ENCODE results near the gene FNDC3A.
A peak's percentile ranks its signal among the peaks of the same experiment; 100 is the strongest.

Gene FNDC3A, protein sequence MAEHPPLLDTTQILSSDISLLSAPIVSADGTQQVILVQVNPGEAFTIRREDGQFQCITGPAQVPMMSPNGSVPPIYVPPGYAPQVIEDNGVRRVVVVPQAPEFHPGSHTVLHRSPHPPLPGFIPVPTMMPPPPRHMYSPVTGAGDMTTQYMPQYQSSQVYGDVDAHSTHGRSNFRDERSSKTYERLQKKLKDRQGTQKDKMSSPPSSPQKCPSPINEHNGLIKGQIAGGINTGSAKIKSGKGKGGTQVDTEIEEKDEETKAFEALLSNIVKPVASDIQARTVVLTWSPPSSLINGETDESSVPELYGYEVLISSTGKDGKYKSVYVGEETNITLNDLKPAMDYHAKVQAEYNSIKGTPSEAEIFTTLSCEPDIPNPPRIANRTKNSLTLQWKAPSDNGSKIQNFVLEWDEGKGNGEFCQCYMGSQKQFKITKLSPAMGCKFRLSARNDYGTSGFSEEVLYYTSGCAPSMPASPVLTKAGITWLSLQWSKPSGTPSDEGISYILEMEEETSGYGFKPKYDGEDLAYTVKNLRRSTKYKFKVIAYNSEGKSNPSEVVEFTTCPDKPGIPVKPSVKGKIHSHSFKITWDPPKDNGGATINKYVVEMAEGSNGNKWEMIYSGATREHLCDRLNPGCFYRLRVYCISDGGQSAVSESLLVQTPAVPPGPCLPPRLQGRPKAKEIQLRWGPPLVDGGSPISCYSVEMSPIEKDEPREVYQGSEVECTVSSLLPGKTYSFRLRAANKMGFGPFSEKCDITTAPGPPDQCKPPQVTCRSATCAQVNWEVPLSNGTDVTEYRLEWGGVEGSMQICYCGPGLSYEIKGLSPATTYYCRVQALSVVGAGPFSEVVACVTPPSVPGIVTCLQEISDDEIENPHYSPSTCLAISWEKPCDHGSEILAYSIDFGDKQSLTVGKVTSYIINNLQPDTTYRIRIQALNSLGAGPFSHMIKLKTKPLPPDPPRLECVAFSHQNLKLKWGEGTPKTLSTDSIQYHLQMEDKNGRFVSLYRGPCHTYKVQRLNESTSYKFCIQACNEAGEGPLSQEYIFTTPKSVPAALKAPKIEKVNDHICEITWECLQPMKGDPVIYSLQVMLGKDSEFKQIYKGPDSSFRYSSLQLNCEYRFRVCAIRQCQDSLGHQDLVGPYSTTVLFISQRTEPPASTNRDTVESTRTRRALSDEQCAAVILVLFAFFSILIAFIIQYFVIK

DNA sequence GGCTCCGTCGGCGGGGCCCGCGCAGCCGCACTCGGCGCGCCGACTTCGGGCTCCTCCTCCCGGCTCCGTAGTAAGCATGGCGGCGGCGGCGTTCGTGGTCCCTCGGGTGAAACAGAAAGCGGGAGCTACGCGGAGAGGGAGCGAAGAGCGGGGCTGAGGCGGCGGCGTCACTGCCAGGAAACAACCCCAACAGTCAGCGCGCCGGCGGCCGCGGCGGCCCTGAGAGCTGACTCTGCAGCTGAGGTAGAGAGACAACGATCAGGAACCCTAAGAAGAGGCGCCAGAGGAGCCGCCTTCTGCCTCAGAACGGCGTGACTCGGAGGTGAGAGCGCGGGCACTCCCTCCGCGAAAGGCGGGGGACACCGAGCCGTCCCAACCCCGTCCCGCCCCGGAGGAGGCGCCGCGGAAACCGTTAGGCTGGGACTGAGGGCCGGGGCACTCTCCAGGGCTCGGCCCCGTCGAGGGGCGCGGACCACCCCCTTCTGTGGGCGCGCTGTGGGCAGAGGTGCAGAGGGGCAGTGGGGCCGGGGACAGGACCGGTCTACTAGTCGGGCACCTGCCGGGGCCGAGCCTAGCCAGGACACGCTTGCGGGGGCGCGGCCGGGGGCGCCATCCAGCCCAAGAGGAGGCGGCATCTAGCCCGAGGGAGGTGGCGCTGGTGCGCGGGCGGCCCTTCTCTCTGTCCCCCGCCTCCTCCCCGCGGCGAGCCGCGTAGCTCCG, at the start of gene FNDC3A:
Gene FNDC3A, plus strand, starts transcription at position 57 of the 720 bp plus-strand sequence. CDS start 30,279 bp downstream, outside the sequence.
- DNase-seq (ENCODE audit: low read depth in 1 of 2, low spot score in 1 of 2), result peak; percentile 61 to 86
- TF ChIP-seq JUND (IDR thresholded peaks at IDR 0.05; ENCODE audit: low read depth), result no peak
- in situ Hi-C loops (cut with HindIII; ENCODE audit: low pct_unique_long_range_greater_than_20kb, low sequenced_read_pairs), result no loop called here

DNA sequence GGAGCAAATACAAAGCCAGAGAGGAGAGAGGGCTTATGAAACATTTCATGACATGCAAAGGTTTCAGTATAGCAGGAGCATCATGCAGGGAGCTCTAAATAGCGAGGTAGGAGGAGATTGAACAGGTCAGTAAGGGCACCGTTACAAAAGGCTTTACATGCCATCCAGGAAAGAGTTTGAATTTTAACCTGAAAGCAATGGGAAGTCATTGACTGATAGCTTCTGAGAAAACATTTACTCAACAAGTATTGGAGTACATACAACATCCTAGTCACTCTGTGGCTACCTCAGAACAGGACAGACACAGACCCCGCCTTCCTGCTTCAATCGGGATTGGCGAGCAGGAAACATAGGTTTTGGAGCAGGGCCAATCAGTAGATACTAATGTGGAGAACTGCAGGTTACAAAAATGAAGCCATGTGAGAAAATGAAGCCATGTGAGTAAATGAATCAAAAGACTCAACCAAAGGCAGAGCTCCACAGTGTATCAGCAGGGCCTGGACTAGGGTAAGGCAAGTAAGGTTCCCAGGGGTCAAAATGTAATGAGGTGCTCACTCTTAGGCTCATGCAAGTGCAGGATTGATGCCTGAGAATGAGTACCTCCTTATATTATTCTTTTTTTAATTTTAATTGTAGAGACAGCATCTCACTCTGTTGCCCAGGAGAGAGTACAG, 46.8 kb upstream of the FNDC3A start:
- in situ Hi-C loops (cut with HindIII; ENCODE audit: low pct_unique_long_range_greater_than_20kb, low sequenced_read_pairs), result no loop called here
- TF ChIP-seq JUND (IDR thresholded peaks at IDR 0.05; ENCODE audit: low read depth), result no peak
- no peak for DNase-seq (ENCODE audit: low read depth in 1 of 2, low spot score in 1 of 2)

DNA sequence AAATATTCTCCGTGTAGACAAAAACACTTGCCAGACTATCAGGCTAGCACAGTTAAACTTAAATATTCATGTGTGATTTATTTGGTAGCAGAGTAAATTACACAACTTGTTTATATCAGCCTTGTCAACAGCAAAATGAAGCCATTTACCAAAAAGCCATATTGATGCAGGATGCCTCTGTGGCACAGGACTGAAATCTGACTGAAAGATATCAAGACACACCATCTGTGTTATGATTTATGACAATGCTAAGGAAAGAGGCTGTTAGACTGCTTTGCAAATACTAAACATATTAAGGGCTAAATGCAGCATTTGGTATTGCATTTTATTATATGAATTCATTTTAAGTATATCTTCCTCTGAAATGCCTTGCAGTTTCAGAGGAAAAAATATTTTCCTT, 44.8 kb upstream of the FNDC3A start:
- DNase-seq (ENCODE audit: low read depth in 1 of 2, low spot score in 1 of 2), result no peak
- in situ Hi-C loops (cut with HindIII; ENCODE audit: low pct_unique_long_range_greater_than_20kb, low sequenced_read_pairs), result no loop called here
- no peak for TF ChIP-seq JUND (IDR thresholded peaks at IDR 0.05; ENCODE audit: low read depth)

DNA sequence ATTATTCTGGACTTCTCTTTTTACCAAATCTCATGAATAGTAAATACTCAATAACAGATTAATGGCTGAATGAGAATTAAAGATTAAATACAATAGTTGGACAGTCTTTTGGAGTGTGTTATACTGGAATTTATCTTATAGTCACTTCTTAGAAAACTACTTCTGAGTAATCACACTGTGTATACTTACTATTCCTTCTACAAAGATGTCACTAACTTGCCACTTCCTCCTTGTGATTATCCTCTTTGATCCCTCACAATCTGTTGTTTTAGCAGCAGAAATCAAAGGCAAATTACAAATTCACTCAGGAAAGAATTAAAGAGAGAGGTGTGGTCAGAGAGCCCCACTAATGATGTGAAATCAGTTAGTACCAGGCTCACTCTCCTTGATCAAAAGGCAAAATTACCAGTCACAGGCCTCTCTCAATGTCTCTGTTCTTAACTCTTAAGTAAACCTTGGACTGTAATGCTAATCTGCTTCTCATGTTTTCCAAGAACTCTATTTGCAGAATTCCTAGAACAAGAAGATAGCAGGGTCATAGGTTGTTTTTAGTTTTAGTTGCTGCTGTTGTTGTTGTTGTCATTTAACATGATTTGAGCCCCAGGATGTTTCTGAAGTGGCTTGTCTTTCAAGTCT, 37.3 kb upstream of the FNDC3A start:
- TF ChIP-seq JUND (IDR thresholded peaks at IDR 0.05; ENCODE audit: low read depth), result no peak
- no peak for DNase-seq (ENCODE audit: low read depth in 1 of 2, low spot score in 1 of 2)
- in situ Hi-C loops (cut with HindIII; ENCODE audit: low pct_unique_long_range_greater_than_20kb, low sequenced_read_pairs), result no loop called here

DNA sequence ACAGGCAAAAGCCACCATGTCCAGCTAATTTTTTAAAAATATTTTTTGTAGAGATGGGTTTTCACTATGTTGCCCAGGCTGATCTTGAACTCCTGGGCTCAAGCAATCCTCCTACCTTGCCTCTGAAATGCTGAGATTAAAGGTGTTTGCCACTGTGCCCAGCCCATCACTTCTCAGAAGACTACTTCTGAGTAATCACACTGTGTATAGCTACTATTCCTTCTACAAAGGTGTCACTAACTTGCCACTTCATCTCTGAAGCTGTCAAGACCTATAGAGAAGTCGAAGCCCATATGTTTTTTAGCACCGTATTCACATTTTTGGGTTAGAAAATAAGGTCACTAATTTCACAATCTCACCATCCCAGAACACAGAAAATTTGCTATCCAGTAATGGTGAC, 36.0 kb upstream of the FNDC3A start:
- in situ Hi-C loops (cut with HindIII; ENCODE audit: low pct_unique_long_range_greater_than_20kb, low sequenced_read_pairs), result no loop called here
- DNase-seq (ENCODE audit: low read depth in 1 of 2, low spot score in 1 of 2), result no peak
- TF ChIP-seq JUND (IDR thresholded peaks at IDR 0.05; ENCODE audit: low read depth), result no peak

DNA sequence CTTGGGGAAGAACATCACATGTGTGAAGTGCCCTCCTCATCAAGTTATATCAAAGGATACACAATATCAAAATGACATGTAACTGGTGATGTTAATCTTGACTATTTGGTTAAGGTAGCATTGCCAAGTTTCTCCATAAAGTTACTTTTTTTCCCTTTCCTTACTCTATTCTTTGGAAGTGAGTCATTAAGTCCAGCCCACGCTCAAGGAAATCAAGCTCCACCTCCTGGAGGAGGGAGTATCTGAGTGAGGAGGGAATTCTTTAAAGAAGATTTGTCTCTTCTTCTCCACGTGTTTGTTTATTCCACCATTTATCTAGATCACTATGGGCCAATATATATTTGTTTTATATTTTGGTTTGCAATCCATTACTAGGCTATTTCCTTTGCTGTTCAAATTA, 33.6 kb upstream of the FNDC3A start:
- TF ChIP-seq JUND (IDR thresholded peaks at IDR 0.05; ENCODE audit: low read depth), result no peak
- no peak for DNase-seq (ENCODE audit: low read depth in 1 of 2, low spot score in 1 of 2)
- in situ Hi-C loops (cut with HindIII; ENCODE audit: low pct_unique_long_range_greater_than_20kb, low sequenced_read_pairs), result no loop called here

DNA sequence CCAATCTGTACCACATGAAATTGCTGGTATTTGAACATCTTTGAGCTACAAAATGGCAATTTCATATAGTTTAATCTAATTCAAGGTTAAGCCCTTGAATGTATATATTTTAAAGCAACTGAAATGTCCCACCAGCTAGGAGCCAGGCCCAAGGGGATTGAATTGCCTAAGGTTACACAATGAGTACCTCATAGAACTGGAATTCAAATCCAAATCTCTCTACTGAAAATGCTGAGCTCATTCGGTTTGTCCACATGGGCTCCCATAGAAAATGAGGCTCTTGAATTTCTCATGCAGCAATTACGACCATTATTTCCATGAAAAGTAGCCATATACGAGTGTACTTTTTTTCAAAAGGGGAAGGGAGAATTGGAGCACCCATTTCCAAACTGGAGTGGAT, 31.5 kb upstream of the FNDC3A start:
- in situ Hi-C loops (cut with HindIII; ENCODE audit: low pct_unique_long_range_greater_than_20kb, low sequenced_read_pairs), result no loop called here
- TF ChIP-seq JUND (IDR thresholded peaks at IDR 0.05; ENCODE audit: low read depth), result no peak
- no peak for DNase-seq (ENCODE audit: low read depth in 1 of 2, low spot score in 1 of 2)

DNA sequence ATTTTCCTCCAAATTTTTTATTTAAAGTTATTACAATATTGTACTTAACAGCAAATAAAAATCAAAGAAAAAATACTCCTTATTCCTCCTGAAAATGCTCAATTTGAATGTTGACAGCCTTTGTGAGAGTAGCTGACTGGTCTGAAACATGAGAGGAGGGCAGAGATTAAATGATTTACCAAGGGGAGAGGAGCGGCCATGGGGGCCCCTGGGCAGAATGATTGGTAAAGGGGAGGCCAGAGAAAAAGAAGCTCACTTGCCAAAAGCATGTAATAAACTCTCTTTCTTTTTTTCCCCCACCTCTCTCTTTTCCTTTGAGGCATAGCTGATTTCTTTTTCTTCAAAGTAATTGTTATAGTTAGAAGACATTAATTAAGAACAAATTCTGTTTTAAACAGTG, 30.1 kb upstream of the FNDC3A start:
- in situ Hi-C loops (cut with HindIII; ENCODE audit: low pct_unique_long_range_greater_than_20kb, low sequenced_read_pairs), result no loop called here
- DNase-seq (ENCODE audit: low read depth in 1 of 2, low spot score in 1 of 2), result no peak
- TF ChIP-seq JUND (IDR thresholded peaks at IDR 0.05; ENCODE audit: low read depth), result no peak

DNA sequence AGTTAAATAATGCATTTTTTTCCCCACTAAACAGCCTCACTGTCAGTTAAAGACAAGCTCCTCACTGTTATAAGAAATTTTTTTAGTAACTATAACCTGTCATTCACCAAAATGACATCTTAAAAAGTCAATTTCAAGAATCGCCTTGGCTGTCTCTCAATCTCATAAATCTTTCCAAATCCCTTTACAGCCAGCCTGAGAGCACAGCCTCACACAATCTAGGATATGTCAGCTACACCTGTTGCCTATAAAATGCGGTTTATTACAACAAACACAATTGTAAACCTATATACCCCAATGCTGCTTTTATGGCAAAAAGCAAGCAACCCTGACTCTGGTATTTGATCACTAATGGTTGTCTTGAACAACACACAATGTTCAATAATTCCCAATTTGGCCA, 29.5 kb upstream of the FNDC3A start:
- TF ChIP-seq JUND (IDR thresholded peaks at IDR 0.05; ENCODE audit: low read depth), result no peak
- in situ Hi-C loops (cut with HindIII; ENCODE audit: low pct_unique_long_range_greater_than_20kb, low sequenced_read_pairs), result no loop called here
- no peak for DNase-seq (ENCODE audit: low read depth in 1 of 2, low spot score in 1 of 2)

DNA sequence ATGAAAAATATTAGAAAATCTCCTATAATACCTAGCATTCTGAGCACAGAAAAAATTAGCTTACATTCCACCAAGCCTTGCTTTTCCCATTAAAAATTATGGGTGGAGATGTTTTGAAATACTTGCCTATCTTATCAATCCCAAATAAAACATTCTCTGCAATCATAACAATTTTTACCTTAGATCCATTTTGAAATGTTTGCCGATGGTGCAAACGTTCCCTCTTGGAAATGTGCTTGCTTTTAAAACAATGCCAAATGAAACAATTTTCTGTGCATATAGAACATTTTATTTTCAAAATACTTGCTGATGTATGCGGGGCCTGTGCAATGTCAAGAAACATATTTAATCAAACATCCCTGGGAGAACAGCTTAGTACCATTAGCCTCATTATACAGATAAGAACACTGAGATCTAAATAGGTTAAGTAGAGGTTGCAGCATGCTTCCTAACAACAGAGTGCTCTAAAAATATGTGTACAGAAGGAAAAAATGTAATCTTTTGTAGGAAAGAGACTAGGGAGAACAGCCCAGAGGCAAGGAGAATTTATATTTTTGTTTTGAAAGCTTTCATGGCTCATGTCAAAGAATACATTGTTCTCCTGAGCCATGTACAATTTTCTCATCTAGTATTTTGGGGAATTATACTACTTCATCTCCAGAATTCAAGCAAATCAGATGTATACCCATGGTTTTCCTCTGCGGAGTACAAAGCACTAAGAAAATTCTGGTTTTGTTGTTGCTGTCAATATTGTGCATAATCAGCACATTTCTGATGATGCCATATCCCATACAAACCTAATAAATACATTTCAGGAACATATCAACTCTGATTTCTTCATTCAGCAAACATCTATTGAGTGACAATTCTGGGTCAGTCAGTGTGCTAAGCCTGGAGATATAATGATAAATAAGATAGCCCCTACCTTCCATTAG, 25.9 kb upstream of the FNDC3A start:
- in situ Hi-C loops (cut with HindIII; ENCODE audit: low pct_unique_long_range_greater_than_20kb, low sequenced_read_pairs), result no loop called here
- no peak for DNase-seq (ENCODE audit: low read depth in 1 of 2, low spot score in 1 of 2)
- no peak for TF ChIP-seq JUND (IDR thresholded peaks at IDR 0.05; ENCODE audit: low read depth)

All from T47D (cell line).